Skin of body (tissue), 2 donors: Measurements from ENCODE around the gene RUNX2. TPM values are rescaled to one million over a fixed set of nuclear protein-coding genes. Genes with fewer than 3 reads are reported as not detected.
"Not testable (repeated sequence)": the region's sequence is repeated elsewhere in the genome, so short reads cannot be mapped to it uniquely, and the experiment has no call there.

ENCODE experiments used
- DNase-seq: peaks from one replicate; lab custom pipeline; 2025; lab: John Stamatoyannopoulos, UW
- total RNA-seq: library from RNA; depleted of rRNA; stranded (reverse); fragments of >200 nt; gene quantifications from one replicate; pipeline ENCODE4 v1.2.3, GENCODE V29; 2014

RUNX2 gene
- total RNA-seq, 1 donor from 2014 or later = 2.9 TPM

- no peak for DNase-seq
Measured at GRCh38 chr6:45455408-45455807, 127.3 kb downstream of the RUNX2 start.

- no peak for DNase-seq
Measured at GRCh38 chr6:45457141-45457540, 129.0 kb downstream of the RUNX2 start.

GRCh38 chr6:45458672-45459071 lies 130.5 kb downstream of the RUNX2 start:
- no peak for DNase-seq

GRCh38 chr6:45460166-45460565 lies 132.0 kb downstream of the RUNX2 start:
- DNase-seq = no peak

- no peak for DNase-seq
Measured at GRCh38 chr6:45461486-45461885, 133.4 kb downstream of the RUNX2 start.

GRCh38 chr6:45462190-45463134 lies 134.3 kb downstream of the RUNX2 start:
- no peak for DNase-seq

- DNase-seq = no peak
Measured at GRCh38 chr6:45464685-45465084, 136.6 kb downstream of the RUNX2 start.

- DNase-seq = no peak
Measured at GRCh38 chr6:45466686-45467085, 138.6 kb downstream of the RUNX2 start.

- DNase-seq = not testable (repeated sequence)
Measured at GRCh38 chr6:45467417-45467816, 139.3 kb downstream of the RUNX2 start.

GRCh38 chr6:45467853-45468252 lies 139.7 kb downstream of the RUNX2 start:
- DNase-seq = no peak

GRCh38 chr6:45469663-45470062 lies 141.5 kb downstream of the RUNX2 start:
- peak; percentile 46 for DNase-seq

GRCh38 chr6:45470131-45470738 lies 142.1 kb downstream of the RUNX2 start:
- DNase-seq = no peak

GRCh38 chr6:45472382-45472781 lies 144.3 kb downstream of the RUNX2 start:
- DNase-seq = no peak

- DNase-seq = no peak
Measured at GRCh38 chr6:45473121-45473993, 145.2 kb downstream of the RUNX2 start.

GRCh38 chr6:45474376-45474775 lies 146.2 kb downstream of the RUNX2 start:
- DNase-seq = no peak

- DNase-seq = no peak
Measured at GRCh38 chr6:45476341-45476740, 148.2 kb downstream of the RUNX2 start.

GRCh38 chr6:45477278-45477677 lies 149.1 kb downstream of the RUNX2 start:
- DNase-seq = no peak

GRCh38 chr6:45477790-45478189 lies 149.7 kb downstream of the RUNX2 start:
- DNase-seq = no peak

- DNase-seq = no peak
Measured at GRCh38 chr6:45478240-45478639, 150.1 kb downstream of the RUNX2 start.

- no peak for DNase-seq
Measured at GRCh38 chr6:45479834-45480751, 152.0 kb downstream of the RUNX2 start.
